Fibroblast of lung (primary cell): ENCODE measurements around the gene SCN4A. TPM values are rescaled to one million over a fixed set of nuclear protein-coding genes. Genes with fewer than 3 reads are reported as not detected.
"Not testable (repeated sequence)": the region's sequence is repeated elsewhere in the genome, so short reads cannot be mapped to it uniquely, and the experiment has no call there.

Experiments used
- DNase-seq, 2 donors: peaks; one replicate each; pipeline versions ENCODE4 v3.0.0 to v3.0.0-alpha.2; 2010; ENCODE audit warnings: low read depth in 2 of 2
- H2AFZ ChIP-seq: 2 replicates; pipeline ENCODE4 v1.5.1; 2012; ENCODE audit warnings: low read length, control low read depth, inconsistent platforms
- H3K27ac ChIP-seq: 2 replicates; pipeline ENCODE4 v1.5.1; 2011; ENCODE audit warnings: low read length, control low read depth; ENCODE audit not compliant: insufficient read depth
- H3K27me3 ChIP-seq: 2 replicates; pipeline ENCODE4 v1.5.1; 2011; ENCODE audit warnings: mild to moderate bottlenecking, low read length; ENCODE audit not compliant: control insufficient read depth, insufficient read depth
- H3K36me3 ChIP-seq: 2 replicates; pipeline ENCODE4 v1.5.1; 2011; ENCODE audit warnings: low read length; ENCODE audit not compliant: control insufficient read depth, insufficient read depth
- H3K4me1 ChIP-seq: 2 replicates; pipeline ENCODE4 v1.5.1; 2011; ENCODE audit warnings: low read length; ENCODE audit not compliant: control insufficient read depth, insufficient read depth; ENCODE audit errors: extremely low read depth
- H3K4me2 ChIP-seq: 2 replicates; pipeline ENCODE4 v1.5.1; 2011; ENCODE audit warnings: low read length, control low read depth; ENCODE audit not compliant: insufficient read depth; ENCODE audit errors: extremely low read depth
- H3K4me3 ChIP-seq, 4 experiments: fragments of 200-600 bp in 1 of 4; sonication (generic) in 1 of 4; replicated peaks in 1 of 4; 2 replicates each; pipeline ENCODE4 v1.5.1; 2011 to 2016; ENCODE audit warnings: low read length in 4 of 4, low read depth in 3 of 4, mild to moderate bottlenecking in 3 of 4, control low read depth in 2 of 4, inconsistent platforms in 1 of 4, mixed read lengths in 1 of 4; ENCODE audit not compliant: insufficient read depth in 1 of 4; ENCODE audit errors: control extremely low read depth in 1 of 4
- H3K79me2 ChIP-seq: 2 replicates; pipeline ENCODE4 v1.5.1; 2012; ENCODE audit warnings: mild to moderate bottlenecking, low read length, inconsistent platforms; ENCODE audit not compliant: control insufficient read depth, insufficient read depth
- H3K9ac ChIP-seq: 2 replicates; pipeline ENCODE4 v1.5.1; 2011; ENCODE audit warnings: mild to moderate bottlenecking, low read length, control low read depth; ENCODE audit not compliant: insufficient read depth
- H3K9me3 ChIP-seq: 2 replicates; pipeline ENCODE4 v1.5.1; 2012; ENCODE audit warnings: low read depth, low read length; ENCODE audit not compliant: control insufficient read depth, insufficient read depth
- H4K20me1 ChIP-seq: 2 replicates; pipeline ENCODE4 v1.5.1; 2011; ENCODE audit warnings: low read length; ENCODE audit not compliant: control insufficient read depth, insufficient read depth; ENCODE audit errors: extremely low read depth
- CTCF ChIP-seq, 2 donors: IDR thresholded peaks in 1 of 2; conservative IDR thresholded peaks in 1 of 2; 1 replicate in 1 of 2; 2 replicates in 1 of 2; pipeline ENCODE4 v1.5.1; 2011 to 2012; ENCODE audit warnings: low read length in 2 of 2, control low read depth in 1 of 2, inconsistent platforms in 1 of 2, low read depth in 1 of 2, mild to moderate bottlenecking in 1 of 2
- EZH2 ChIP-seq: IDR thresholded peaks from 2 replicates; pipeline ENCODE4 v1.5.1; 2012; ENCODE audit warnings: low read length, control low read depth, mild to moderate bottlenecking; ENCODE audit errors: missing control alignments
- polyA plus RNA-seq, 2 donors: library from polyadenylated mRNA; depleted of rRNA in 1 of 2; stranded (reverse) in 1 of 2; unstranded in 1 of 2; fragments of >200 nt; gene quantifications; 2 replicates each; pipeline ENCODE4 v1.2.1, GENCODE V29; 2011 to 2012; ENCODE audit warnings: missing spikeins in 1 of 2
- total RNA-seq: library from RNA; depleted of rRNA; stranded (reverse); fragments of >200 nt; gene quantifications from 2 replicates; pipeline ENCODE4 v1.2.1, GENCODE V29; 2014

Gene SCN4A
- total and polyA plus RNA-seq, 2 donors (not counting 1 experiment from before 2014, with no cell fraction given): 0.83 TPM; not detected in 1

- no peak for DNase-seq
- Histone ChIP-seq H3K9ac (no peak overlapping the region), H3K9me3 (no peaks in the 10 kb centered on the region), H4K20me1 (no peaks in the 10 kb centered on the region), H3K4me1 (peaks cover 2% of the 10 kb centered on the region), H3K79me2 (no peaks in the 10 kb centered on the region), H2AFZ (no peak overlapping the region), H3K4me2 (no peak overlapping the region), H3K27ac (no peak overlapping the region), H3K36me3 (no peaks in the 10 kb centered on the region), H3K27me3 (no peaks in the 10 kb centered on the region), H3K4me3 (no peak overlapping the region)
- no peak for TF ChIP-seq CTCF (conservative IDR thresholded peaks at IDR 0.05 in 1 of 2, IDR thresholded peaks at IDR 0.05 in 1 of 2; ENCODE audit: low read depth in 1 of 2, low read length in 2 of 2)
- TF ChIP-seq EZH2: no peak
Measured at GRCh38 chr17:64008346-64008745, 35.6 kb upstream of the SCN4A start.

GRCh38 chr17:64007838-64008282, 35.1 kb upstream of the SCN4A start:
- no peak overlapping the region for H3K27ac ChIP-seq
- no peaks in the 10 kb centered on the region for H3K79me2 ChIP-seq
- H3K4me2 ChIP-seq: no peak overlapping the region
- H4K20me1 ChIP-seq: no peaks in the 10 kb centered on the region
- no peaks in the 10 kb centered on the region for H3K27me3 ChIP-seq
- TF ChIP-seq CTCF (conservative IDR thresholded peaks at IDR 0.05 in 1 of 2, IDR thresholded peaks at IDR 0.05 in 1 of 2; ENCODE audit: low read depth in 1 of 2, low read length in 2 of 2): no peak
- TF ChIP-seq EZH2: no peak
- no peak overlapping the region for H3K9ac ChIP-seq
- H3K9me3 ChIP-seq: no peaks in the 10 kb centered on the region
- H3K36me3 ChIP-seq: no peaks in the 10 kb centered on the region
- H3K4me3 ChIP-seq: no peak overlapping the region
- no peak for DNase-seq
- peaks cover 2% of the 10 kb centered on the region for H3K4me1 ChIP-seq
- H2AFZ ChIP-seq: no peak overlapping the region

- H3K4me3 ChIP-seq, H3K27me3 ChIP-seq, H3K27ac ChIP-seq, H4K20me1 ChIP-seq, H3K9me3 ChIP-seq, H3K36me3 ChIP-seq, DNase-seq, H3K4me2 ChIP-seq, H3K9ac ChIP-seq, H3K79me2 ChIP-seq, H2AFZ ChIP-seq, H3K4me1 ChIP-seq: not testable (repeated sequence)
Measured at GRCh38 chr17:64007089-64007837, 34.5 kb upstream of the SCN4A start.
